ENCODE measurements around the gene ZNF639. TPM values are rescaled to one million over a fixed set of nuclear protein-coding genes. Genes with fewer than 3 reads are reported as not detected.
A peak's percentile ranks its signal among the peaks of the same experiment; 100 is the strongest.

Gene ZNF639
- total and polyA plus RNA-seq, 9 of the 15 experiments (the other 6 are each of a cell fraction or from before 2014, with no cell fraction given), result 17.6 to 88.1 (median 53.7) TPM

GRCh38 chr3:179322286-179323196 lies at the start of gene ZNF639 (continued):
- peak; percentile 41; the same call in 1 of the 2 replicates for TF ChIP-seq REST (IDR thresholded peaks at IDR 0.05; ENCODE audit: borderline replicate concordance)
- TF ChIP-seq REST (CRISPR knock-in tag; IDR thresholded peaks at IDR 0.05; ENCODE audit: low read depth), result no peak
- TF ChIP-seq ZBTB17 (CRISPR knock-in tag; IDR thresholded peaks at IDR 0.05), result 0 out of 2 replicates have a peak, but pooled peaks have one; percentile 23
- peak; percentile 94 for TF ChIP-seq HMGXB4 (CRISPR knock-in tag; IDR thresholded peaks at IDR 0.05)
- TF ChIP-seq SUPT5H (IDR thresholded peaks at IDR 0.05), result peak; percentile 28; the same call in 1 of the 2 replicates
- TF ChIP-seq HCFC1 (IDR thresholded peaks at IDR 0.05; ENCODE audit: low read depth, low read length), result peak; percentile 52
- TF ChIP-seq MXI1 (IDR thresholded peaks at IDR 0.05; ENCODE audit: low read depth, low read length), result 0 out of 2 replicates have a peak, but pooled peaks have one; percentile 17
- TF ChIP-seq COPS2 (conservative IDR thresholded peaks at IDR 0.05), result no peak
- TF ChIP-seq JUND (IDR thresholded peaks at IDR 0.05; ENCODE audit: borderline replicate concordance, low read depth, low read length), result peak; percentile 80
- TF ChIP-seq JUND (tag; IDR thresholded peaks at IDR 0.05; ENCODE audit: borderline replicate concordance, low read depth, low read length), result no peak
- peak; percentile 98 for TF ChIP-seq PRDM10 (IDR thresholded peaks at IDR 0.05; ENCODE audit: partially characterized antibody)
- TF ChIP-seq EGR1 (conservative IDR thresholded peaks at IDR 0.05), result 0 out of 2 replicates have a peak, but pooled peaks have one; percentile 31

Measured in K562 (cell line).